Stimulated activated CD8-positive, alpha-beta memory T cell treated with anti-CD3 and anti-CD28 coated beads, Interleukin-15, amount 100 ng/mL, for 24 hours (primary cell): Measurements from ENCODE around the gene SLC29A2.
A peak's percentile ranks its signal among the peaks of the same experiment; 100 is the strongest.

Experiments used
- DNase-seq: peaks from one replicate; pipeline ENCODE4 v3.0.0-alpha.2; 2020; ENCODE audit warnings: low read depth

The SLC29A2 gene, protein sequence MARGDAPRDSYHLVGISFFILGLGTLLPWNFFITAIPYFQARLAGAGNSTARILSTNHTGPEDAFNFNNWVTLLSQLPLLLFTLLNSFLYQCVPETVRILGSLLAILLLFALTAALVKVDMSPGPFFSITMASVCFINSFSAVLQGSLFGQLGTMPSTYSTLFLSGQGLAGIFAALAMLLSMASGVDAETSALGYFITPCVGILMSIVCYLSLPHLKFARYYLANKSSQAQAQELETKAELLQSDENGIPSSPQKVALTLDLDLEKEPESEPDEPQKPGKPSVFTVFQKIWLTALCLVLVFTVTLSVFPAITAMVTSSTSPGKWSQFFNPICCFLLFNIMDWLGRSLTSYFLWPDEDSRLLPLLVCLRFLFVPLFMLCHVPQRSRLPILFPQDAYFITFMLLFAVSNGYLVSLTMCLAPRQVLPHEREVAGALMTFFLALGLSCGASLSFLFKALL

DNA sequence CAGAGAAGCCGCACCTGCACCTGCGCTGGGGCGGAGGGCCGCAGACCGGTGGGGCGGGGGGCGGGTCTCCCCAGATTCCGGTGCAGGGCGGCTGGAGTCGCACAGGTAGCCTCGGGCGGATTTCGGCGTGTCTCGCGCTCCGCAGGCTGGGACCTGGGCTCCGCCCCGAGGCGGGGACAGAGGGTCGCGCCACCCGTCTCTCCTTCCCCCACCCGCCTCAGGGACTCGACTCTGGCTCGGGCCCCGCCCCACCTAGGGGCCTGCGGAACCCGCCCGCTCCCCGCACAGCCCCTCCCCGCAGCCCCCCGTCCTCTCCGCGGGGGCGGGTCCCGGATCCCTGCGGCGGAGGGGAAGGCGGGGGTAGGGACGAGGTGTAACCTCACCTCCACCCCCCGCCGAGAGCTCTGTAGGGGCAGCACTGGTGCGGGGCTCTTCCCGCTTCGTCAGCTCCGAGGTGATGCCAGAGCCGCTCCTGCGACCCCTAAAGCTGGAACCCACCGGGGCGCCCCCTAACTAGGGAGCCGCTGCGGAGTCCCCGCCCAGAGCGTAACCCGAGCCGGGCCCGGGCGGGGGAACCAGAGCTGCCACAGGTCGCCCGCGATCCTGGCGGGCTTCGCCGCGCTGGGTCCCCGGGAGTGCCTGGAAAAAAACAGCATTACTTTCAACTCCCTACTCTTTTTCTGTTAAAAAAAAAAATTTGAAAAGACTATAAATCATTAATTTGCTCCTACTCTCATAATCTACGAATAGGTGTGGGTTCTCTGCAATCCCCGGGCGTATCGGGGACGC, at the start of gene SLC29A2:
Gene SLC29A2 (minus strand): TSS at position 134 of the 789 bp plus-strand sequence. CDS start 169 bp downstream, outside the sequence.
- DNase-seq, result peak; percentile 51

DNA sequence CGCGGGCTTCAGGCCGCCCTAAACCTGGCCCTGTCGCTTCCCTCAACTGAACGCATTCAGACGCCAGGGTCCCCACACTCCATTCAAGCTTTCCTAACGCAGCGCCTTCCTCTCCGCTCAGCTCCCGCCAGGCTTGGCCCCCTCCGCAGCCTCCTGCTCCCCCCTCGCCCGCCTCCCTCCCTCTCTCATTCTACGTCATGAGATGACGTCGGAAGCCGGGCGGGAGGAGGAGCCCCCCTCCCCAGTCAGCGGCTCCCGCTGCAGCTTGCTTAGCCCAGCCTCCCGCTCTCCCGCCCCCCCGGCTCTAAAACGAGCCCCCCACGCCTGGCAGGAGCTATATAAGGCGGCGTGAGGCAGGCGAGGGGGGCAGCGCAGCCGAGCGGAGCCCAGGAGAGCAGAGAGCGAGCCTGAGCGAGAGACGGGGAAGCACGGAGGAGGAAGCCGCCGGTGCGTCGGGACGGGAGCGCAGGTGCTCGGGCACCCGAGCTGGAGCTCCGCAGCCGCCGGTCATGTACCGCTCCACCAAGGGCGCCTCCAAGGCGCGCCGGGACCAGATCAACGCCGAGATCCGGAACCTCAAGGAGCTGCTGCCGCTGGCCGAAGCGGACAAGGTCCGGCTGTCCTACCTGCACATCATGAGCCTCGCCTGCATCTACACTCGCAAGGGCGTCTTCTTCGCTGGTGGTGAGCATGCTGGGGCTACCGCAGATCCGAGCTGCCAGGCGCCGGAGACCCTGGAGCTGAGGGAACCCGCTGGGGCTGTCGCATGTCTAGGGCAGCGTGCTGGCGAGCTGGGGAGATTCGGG, 49.3 kb upstream of the SLC29A2 start, which contains the start of gene NPAS4:
Gene NPAS4 (plus strand): TSS at position 365 of the 806 bp plus-strand sequence. CDS start 145 bp downstream, at position 510.
- no peak for DNase-seq

DNA sequence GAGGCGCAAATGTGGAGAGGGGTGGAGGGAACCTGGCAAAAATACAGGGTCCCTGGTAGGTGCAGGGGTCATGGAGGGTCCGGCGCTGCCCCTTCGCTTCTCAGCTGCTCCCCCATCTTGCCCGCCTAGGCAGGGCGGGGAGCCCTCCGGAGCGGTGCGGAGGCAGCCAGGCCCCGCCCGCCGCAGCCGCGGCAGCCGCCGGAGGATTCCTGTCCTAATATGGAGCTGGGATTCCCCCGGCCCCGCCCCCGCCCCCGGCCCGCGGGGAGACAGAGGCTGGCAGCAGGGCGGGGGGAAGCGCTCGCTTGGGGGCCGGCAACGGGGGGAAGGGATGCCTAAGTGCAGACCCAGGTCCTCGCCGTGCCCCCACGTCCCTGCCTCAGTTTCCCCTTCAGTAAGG, 48.3 kb upstream of the SLC29A2 start:
- no peak for DNase-seq

DNA sequence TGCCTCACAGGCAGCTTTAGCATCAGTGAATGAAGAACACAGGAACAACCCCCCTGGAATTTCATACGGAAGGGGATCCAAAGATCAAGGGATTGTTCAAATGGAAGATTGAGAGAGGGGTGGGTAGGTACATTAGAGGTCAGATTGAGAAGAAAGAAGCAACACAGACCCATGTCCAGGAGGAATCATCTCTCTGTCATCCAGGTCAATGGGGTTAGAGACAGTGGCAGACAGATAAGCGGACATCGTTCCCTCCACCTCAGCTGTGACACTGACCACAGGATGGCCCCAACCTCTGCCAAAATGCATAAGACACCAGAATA, 47.4 kb upstream of the SLC29A2 start:
- no peak for DNase-seq

DNA sequence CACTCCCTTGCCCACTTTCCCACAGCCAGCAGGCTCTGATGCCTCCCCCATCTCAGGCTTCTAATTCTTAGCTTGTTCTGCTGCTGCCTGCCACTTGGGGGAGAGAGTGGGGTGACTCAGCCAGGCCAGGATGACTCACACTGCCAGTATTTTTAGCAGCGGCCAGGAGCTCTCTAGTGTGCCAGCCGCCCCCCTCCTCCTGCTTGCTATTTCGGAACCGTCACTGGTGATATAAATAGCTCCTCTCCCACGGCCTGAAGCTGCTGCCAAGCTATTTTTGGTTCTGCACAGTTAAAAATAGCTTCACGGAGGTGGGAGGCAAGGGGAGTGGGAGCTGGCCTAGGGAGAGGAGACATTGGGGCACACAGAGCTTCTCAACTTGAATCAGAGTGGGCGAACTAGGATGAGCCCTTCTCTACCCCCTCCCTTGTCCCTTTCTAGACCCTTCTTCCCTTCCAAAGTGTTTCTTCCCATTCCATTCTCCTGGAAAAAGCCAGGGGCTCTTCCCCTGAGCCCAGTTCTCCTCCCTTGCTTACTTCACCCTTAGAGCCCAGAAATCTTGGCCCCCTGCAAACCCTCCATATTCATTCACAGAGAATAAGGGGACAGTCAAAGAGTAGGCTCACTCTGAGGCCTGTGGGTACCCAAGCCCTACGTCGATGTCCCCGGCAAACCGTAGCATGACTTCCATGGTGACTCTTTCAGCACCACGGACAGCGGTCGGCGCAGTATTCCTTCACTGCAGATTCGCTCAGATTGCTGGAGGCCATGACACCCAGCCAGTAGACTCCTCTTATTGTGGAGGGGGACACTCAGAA, 46.8 kb upstream of the SLC29A2 start:
- DNase-seq, result peak; percentile 36

DNA sequence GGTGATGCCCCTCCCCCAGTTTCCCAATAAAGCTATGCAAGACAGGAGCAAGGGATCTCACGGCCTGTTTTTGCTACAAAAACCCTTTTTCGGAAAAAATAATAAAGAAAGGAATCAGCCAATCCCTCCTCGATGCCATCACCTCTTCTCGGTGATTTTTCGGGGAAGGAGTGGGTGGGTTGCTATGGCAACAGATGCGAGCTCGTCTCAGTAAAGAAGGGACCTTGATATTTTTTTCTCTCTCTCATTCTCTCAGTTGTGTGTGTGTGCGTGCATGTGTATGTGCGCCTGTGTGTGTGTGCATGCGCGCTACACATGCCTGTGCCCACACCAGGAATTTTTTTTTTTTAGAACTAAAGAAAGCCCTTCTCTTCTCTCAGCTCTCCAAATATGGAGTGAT, 45.4 kb upstream of the SLC29A2 start:
- no peak for DNase-seq

DNA sequence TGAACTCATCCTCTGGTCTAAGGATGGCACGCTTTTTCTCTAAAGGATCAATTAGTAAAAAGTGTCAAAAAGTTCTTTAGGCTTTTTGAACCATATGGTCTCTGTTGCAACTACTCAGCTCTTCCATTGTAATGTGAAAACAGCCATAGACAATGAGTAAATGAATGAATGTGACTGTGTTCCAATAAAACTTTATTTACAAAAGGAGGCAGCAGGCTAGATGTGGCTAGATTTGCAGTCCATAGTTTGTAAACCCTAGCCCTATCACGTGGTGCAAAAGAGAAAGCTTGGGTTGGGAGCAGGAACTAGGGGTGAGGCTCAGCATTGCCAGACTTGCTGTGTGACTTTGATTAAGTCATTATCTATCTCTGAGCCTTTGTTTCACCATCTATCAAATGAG, 43.9 kb upstream of the SLC29A2 start:
- DNase-seq, result no peak

DNA sequence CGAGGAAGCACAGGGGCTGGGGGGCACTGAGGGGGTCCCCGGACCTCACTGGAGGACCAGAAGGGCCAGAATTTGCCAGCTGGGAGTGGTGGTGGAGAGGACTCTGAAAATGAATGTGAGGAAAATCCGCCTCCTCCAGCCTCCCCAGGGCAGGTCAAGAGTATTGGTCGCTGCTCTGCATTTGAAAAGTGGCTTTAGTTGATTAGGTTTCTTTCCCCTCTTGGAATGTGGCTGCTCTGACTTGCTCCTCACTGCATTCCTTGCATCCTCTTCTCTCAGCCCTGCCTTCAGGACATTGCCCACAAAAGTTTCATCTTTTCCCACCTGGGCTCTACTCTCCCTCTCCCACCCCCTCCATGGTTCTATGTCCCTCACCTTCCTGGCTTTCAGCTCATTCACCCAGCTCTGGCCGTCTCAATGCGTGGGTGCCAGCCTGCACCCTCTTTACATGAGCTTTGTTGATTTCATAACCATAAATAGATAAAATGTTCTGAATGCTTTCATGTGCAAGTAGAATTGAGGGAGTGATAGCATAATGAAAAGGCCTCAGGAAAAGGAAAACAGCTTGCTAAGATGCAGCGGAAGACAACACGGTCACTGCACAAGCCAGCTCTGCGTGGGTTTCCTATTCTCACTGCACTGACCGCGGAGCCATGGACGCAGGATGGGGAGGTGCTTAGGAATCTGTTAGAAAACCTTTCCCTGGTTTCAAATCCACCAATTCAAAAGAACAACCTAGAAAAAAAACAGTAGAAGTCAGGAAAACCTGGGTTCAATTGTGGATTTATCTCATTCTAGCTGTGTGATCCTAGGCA, 42.8 kb upstream of the SLC29A2 start:
- no peak for DNase-seq

DNA sequence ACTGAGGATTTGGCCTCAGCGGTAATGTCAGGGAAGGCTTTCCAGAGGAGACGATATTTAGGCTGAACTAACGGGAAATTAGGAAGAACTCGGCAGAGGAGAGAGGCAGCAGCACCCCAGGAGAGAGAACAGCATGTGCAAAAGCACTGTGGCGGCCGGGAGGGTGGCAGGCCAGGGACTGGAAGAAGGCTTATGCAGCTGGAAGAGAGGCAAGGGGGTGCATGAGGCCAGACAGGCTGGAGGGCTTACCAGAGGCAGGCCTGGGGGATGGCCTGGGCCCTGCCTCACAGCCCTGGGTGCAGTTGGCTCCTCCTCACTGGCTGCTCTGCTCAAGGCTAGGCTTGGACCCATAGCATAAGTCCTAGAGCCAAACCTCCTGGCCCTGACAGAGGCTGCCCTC, 41.6 kb upstream of the SLC29A2 start:
- no peak for DNase-seq

DNA sequence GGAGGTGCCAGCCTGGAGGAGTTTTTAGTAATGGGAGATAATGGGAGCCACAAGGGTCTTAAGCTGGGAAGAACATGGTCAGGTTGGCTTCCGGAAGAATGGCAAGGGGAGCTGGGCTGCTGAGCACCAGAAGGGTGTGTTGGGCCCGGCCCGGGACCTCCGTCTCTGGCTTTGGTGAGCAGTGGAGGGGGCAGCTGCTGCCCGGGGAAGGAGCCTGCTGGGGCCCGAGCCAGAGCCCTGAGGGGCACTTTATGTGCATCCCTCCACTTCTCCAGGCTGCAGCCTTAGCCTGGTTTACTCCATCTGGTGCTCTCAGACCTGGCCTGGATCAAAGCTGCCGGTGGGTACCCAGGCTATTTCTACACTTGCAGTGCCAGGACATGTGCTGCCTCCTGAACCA, 40.5 kb upstream of the SLC29A2 start:
- DNase-seq, result no peak

DNA sequence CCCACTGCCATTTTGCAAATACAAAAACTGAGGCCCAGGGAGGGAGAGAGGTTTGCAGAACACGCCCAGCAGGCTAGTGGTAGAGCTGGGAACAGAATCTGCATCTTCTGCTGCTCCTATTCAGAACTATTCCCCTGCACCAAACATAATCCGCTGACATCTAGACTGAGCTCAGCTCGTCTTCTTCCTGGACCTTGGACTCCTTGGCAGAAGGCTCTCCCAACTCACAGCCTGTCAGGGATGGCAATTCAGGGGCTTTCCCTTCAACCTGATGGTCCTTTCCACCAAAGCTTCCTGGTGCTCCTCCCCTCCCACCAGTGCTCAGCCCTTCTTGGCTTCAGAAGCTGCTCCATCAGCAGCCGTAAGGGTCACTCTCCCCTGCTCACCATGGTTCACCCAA, 39.8 kb upstream of the SLC29A2 start:
- no peak for DNase-seq

DNA sequence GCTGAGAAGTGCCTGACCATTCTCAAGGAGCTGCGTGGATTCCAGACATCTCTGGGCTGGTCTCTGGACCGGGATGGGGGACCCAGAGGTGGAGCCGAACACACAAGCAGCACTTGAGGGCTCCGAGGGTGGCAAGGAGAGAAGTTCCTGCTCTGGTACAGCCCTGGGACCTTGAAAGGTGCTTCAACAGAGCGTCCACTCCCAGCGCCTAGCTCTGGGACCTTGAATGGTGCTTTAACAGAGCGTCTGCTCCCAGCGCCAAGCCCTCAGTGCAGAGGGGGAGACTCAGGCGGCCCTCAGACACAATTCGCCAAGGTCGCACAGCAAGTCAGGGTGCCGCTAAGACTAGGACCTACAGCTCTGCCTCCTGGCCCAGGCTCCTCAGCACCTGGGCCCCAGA, 38.6 kb upstream of the SLC29A2 start:
- no peak for DNase-seq

DNA sequence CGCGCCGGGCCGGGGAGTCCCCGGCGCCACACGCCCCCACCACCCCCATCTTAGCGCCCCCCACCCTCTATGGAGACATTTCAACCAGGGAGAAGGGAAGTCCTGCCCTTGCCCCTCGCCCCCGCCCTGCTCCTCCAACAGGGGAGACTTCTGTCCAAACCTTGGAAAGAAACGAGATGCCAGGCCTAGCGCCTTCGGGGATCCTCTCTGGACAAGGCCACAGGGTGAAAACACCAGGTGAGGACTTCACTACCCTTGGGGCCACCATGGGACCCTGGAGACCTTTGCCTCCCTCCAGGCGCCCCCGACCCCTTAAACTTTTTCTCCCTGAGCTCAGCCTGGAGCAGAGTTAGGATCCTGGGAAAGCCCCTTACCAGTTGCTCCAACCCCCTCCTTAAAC, 37.7 kb upstream of the SLC29A2 start:
- no peak for DNase-seq

DNA sequence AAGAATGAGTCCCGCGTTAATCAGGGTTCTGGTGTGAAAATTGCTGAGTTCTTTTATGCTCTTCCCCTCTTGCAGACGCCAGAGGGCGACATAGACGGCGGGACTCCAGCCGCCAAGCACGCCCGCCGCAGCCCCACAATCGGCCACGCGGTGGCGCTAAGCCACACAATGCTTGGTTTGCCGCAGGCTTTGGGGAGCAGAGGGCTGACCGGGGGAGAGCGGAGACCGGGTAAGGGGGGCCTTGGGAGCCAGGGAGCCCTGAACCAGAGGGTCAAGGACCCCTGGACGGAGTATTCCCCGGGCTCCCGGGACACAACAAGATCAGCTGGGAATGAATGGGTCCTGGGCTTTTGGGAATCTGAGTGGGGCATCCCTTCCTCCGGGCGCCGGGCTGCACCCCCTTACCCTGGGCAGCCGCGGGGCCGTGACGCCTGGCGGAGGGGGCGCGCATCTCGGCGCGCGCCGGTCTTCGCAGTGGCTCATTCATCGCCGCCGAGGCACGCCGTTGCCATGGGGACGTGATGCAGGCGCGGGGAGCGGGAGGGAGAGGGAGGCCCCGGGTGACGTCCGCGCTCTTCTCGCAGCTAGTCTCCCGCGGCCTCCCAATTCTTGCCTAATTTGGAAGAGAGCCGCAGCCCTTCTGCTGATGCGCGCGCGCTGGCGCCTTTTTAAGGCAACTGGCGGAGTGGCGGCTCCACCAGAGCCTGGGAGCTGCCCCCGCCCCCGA, 37.1 kb upstream of the SLC29A2 start:
- DNase-seq, result peak; percentile 98

DNA sequence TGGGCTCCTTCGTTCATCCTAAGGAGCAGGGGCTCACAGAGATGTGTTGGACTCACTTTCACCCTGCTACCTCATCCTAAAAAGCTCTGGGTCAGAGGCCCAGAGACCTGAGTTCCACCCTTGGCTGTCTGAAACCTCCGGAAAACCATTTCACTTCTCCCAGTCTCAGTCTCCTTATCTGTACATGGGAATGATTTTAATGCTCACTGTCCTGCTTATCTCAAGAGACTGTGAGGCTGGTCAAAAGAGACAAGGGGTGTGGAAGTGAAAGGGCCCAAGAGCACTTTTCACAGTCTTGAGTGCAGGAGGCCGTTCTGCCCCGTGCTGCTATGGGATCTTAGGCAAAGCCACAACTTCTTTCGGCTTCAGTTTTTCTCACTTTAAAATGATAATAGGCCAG, 36.1 kb upstream of the SLC29A2 start:
- no peak for DNase-seq

DNA sequence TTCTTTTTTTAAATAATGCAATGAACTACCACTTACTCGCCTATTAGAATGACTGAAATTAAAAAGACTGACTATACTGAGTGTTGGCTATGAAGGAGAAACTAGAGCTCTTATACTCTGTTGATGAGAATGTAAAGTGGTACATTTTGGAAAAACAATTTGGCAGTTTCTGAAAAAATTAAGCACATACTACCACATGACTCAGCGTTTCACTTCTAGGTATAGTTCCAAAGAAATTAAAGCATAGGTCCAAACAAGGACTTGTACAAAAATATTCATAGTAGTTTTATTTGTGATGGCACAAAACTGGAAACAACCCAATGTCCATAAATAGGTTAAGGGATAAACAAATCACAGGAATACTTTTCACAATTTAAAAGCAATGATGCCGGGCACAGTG, 22.4 kb upstream of the SLC29A2 start:
- no peak for DNase-seq

DNA sequence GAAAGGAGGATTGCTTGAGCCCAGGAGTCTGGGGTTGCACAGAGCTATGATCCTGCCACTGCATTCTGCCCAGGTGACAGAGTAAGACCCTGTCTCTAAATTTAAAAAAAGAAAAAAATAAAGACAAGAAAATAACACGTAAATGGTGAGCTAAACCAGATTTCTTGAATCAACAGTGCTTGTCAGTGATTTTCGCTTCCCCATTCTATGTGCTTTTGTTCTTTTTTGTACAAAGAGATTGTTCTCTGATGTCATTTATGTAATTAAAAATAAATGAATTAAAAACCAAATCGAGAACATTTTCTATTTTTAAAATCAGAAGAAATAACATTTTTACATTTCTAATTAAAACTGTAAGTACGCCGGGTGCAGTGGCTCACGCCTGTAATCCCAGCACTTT, 19.8 kb upstream of the SLC29A2 start:
- DNase-seq, result no peak

DNA sequence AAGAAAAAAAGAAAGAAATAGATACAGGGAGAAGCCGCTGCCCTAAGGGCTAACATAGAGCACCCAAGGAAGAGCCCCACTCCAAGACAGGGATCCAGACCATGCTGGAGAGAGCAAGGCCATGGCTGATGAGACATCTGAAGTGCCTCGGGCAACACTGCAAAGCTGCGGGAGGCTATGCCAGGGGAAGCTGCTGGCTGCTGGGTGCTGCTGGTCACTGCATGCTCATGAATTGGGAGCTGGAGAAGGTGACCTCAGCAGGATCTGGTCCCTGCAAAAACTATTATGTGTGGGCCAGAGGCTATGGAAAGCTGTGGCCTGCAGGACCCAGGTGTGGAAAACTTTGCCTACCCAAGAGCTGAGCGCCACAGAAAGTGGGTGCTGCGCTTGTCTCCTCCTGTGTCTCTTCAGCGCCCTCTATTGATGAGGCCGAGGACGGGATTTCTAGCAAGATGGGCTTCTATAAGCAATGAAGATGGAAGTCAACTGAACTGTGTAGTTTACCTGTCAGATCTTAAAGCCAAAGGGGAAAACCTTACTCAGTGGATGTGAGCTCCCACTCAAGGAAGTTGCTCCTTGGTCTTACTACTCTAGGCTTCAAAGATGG, 17.3 kb upstream of the SLC29A2 start:
- DNase-seq, result no peak
